A172 (cell line): ENCODE measurements around the gene OSTM1. TPM values are rescaled to one million over a fixed set of nuclear protein-coding genes. Genes with fewer than 3 reads are reported as not detected.

ENCODE experiments used
- DNase-seq: peaks from one replicate; pipeline ENCODE4 v3.0.0-alpha.2; 2015; ENCODE audit warnings: low spot score
- total RNA-seq: library from RNA; depleted of rRNA; stranded (reverse); fragments of >200 nt; shearing (Covaris generic); gene quantifications from 2 replicates; pipeline ENCODE4 v1.2.3, GENCODE V29; 2014; rRNA removed

OSTM1 gene, protein sequence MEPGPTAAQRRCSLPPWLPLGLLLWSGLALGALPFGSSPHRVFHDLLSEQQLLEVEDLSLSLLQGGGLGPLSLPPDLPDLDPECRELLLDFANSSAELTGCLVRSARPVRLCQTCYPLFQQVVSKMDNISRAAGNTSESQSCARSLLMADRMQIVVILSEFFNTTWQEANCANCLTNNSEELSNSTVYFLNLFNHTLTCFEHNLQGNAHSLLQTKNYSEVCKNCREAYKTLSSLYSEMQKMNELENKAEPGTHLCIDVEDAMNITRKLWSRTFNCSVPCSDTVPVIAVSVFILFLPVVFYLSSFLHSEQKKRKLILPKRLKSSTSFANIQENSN
- total RNA-seq, result 66.4 and 70.3 TPM in 2 replicates

DNA sequence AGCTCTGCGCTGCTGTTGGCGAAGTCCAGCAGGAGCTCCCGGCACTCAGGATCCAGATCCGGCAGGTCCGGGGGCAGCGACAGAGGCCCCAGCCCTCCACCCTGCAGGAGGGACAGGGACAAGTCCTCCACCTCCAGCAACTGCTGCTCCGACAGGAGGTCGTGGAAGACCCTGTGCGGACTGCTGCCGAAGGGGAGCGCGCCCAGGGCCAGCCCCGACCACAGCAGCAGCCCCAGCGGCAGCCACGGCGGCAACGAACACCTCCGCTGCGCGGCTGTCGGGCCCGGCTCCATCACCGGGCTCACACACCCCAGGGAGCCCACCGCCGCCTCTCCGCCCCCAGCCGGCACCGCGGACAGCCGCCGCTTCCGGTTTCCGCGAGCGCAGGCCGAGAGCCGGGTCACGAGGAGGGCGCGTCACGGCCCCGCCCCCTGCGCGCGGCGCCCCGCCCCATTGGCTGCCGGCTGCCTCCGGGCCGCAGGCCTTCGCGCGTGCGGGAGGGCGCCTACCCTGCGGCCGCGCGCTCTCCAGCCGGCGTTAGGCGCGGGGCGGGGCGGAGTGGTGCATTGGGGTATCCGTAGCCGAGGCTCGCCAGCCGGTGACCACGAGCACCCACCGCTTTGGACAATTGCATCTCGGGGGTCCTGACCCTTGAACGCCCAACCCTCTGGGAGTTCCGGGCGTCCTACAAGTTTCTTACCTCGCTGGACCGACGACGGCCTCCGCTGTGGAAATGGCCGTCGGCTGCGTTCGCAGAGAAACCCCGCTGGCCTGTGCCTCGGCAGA, at the start of gene OSTM1:
OSTM1 (minus strand) TSS at position 383 of the 786 bp plus-strand sequence; CDS start at position 293, 90 bp downstream.
- peak; percentile 62 for DNase-seq

DNA sequence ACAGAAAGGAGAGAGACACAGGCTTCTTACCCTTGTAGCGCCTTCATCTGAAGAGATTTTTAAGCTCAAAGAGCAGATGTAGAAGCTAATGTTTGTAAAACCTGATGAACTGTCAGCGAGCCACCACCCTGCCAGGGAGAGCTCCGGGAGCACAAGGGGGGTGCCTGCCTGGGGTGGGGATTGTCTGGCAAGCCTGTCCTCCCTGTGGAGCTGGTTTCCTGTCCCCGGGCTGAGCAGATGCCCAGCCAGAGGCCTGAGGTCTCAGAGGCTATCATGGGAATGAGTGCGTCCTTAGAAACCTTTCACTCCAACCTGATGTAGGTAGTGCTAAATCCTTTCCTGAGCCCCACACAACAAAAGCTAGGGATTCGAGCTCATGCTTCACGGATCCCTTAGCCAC, 49.4 kb upstream of the OSTM1 start:
- no peak for DNase-seq

DNA sequence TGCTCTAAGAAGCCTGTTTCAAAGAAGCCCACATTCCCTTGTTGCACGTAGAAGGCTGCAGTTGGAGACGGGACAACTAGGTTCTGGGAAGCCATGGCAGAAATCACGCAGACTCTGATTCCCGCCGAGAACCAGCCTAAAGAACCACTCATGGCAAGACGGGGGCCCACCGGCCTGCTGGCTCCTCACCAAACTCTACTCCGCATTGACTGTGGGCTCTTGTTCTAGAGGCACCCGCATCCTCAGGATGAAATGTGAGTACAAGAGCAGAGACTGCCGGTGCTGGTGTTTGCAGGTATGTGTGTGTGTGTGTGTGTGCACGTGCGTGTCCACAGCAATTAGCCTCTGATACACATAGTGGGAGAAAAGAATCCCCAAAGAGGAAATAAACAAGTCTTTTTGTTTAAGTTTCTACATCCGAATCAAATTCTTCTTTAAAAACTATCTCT, 49.0 kb upstream of the OSTM1 start:
- no peak for DNase-seq

DNA sequence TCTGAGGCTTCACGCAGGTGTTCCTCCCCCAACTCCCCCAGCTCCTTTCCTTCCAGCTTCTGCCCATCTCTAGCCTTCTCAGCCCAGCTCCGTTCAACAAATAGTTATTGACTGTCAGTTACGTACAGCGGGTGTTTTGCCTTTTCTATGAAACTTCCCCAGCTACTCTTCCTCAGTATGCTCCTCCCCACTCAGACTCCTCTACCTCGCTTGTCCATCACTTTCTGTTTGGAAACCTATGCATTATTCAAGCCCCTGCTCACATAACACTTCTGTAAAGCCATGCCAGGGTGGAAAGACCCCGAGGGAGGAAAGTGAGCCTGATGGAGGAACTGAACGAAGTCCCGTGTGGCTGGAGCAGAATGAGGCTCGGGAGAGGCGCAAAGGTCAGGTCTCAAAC, 47.1 kb upstream of the OSTM1 start:
- DNase-seq, result no peak

DNA sequence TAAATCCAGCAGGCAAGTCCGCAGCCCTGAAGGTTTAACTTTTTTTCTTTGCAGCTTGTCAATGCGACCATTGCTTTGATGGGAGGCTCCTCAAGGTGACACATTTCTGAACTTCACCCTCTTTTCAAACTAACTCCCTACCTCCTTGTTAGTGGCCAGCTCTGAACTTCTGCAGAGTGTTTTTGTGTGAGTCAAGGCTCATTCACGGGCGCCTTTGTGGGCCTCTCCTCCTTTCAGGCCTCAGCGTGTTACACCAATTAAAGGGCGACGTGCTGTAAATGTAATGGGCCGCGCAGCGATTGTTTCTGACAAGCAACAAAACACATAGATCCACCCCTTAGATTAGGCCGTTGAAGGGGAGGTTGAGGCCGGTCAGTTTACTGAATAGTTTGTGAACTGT, 45.8 kb upstream of the OSTM1 start:
- no peak for DNase-seq

DNA sequence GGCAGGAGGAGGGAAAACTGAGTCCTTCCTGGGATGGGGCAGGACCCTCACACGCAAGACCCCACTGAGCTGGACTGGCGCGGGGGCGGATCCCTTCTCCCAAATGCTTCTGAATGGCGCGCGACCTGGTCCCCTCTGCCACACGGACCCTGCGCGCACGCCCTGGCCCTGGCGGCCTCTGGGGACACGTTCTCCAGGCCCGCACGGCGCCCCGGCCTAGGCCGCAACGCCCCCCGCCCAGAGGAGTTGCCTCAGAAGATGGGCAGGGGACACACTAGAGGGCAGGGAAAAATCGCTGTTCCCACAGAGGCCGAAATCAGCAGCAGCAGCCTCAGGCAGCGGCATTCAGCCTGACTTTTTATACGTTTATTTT, 45.2 kb upstream of the OSTM1 start:
- no peak for DNase-seq

DNA sequence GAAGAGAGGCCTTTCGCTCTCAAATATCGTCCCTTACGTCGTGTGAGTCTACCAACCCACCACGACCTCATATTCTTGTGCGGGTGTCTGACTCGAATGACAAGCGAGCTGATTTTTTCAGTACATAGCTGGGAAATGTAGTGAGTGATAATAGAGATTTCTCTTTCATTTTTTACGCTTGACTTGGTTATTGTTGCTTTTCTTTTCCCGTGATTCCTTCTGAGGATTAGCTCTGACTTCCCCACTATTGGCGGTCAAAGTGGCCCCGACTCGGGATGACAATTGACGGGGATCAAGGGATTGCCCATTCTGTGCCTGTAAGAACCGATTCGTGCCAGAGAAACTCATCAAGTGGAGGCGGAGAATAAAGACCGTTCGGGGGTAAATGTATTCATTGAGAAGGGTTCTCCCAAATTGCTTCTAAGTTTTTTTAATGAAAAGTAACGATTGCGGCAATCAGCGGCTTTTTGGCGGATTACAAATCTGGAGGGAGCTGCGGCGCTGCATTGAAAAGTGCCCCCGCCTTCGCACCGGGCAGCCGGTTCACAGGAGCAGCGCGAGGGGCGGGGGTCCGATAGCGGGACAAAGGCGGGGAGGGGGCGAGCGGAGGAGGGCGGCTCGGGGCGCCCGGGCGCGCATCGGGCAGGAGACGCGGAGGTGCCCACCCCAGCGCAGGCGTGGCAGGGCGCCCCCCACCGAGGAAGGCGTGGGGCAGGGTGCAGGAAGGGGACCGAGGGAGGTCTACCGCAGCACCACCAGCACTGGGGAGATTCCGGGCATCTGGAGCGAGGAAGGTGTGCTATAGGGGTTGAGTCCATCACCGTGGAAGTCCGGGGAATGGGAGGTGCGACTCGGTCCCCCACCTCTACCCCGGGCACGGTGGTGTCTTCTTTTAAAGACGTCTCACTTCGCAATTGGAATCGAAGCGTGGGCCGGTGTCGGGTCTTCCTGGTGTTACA, 44.5 kb upstream of the OSTM1 start:
- no peak for DNase-seq

DNA sequence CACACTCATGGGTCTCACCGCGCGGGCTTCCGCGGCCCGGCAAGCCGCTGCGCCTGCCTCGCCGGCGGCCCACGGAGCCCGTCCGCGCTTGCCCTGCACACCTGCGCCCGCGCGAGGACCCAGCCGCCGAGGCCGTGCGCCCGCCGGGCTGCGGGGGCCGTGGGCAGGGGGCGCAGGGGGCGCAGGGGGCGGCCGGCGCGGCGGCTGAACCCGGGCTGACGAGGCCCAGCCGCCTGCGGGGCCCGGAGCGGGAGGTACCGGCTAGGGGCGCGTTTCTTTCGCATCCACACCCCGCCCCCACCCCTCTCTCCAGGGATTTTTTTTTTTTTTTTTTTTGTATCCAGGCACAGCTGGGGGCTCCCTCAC, 43.8 kb upstream of the OSTM1 start:
- DNase-seq, result no peak

DNA sequence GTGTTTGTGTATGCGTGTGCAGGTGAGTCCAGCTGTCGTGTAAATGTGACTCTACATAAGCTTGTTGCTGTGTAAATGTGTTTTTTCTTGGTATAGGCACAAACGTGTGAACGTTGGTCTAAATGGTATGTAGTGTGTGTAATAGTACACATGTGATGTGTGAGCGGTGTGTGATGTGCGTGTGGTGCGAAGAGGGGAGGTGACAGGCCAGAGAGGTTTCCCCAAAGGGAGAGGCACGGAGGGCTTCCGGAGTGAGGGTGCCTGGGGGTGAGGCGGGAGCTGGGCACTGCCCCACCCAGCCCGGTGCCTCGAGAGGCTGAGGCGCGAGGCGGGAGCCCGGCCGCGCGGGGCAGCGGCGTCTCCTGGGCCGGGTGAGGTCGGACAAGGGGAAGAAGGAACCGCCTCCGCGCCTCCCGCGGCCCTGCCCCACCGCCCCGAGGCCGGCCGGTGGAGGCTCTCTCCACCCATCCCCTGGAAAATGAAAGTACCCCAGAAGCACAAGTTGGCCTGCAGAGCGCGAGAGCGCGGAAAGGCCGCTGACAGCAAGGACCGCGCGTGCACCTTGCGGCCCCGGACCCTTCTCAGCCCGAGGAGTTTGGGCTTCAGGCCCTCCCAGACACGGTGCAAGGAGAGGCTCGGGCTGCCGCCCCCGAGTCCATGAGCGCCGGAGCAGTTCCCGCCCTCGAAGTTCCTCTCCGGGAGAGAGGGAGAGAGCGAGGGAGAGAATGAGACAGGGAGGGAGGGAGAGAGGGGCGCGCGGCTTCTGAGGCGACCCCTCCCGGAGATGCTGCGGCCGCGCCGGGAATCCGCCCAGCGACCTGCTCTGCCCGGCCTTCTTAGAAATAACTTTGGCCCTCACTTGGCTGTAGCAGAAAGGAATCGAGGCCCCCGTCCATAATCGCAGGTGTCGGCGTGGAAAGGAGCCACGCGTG, 43.2 kb upstream of the OSTM1 start:
- no peak for DNase-seq

DNA sequence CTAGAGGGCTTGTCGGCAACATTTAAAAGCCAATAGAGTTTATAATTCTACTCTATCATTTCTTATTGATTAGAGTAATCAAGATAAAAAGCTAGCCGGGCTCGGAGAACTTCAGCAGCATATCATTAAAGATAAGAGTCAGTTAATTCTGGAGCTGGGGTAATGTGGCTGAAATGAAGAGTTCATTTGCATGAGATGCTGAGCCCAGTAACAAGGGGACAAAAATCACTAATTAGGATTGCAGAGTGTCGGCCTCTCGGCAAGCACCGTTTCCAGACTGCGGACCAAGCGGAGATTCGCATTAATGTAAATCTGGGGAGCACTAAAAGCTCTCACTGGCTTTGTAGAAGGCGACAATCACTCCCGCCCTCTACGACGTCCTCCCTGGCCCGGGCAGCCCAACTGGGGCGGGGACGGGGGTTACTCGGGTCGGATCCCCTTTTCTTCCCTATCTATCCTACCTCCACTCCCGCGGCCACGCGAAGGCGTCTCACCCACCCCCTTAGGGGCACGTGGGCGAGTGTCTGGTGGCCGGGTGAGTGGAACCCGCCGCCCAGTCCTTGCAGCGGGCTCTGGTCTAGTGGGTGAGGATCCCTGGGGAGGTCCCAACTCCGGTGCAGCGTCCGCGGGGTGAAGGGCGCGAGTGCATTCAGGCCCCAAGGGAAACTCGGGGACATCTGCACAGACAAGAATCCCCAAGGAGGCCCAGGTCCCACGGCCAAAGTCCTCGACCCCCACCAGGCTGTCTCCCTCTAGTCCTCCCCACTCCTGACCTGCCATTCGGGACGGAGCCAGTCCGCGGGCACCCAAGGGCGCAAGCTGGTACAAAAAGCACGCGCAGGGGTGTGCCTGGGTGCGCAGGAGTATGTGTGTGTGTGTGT, 42.2 kb upstream of the OSTM1 start:
- DNase-seq, result no peak

DNA sequence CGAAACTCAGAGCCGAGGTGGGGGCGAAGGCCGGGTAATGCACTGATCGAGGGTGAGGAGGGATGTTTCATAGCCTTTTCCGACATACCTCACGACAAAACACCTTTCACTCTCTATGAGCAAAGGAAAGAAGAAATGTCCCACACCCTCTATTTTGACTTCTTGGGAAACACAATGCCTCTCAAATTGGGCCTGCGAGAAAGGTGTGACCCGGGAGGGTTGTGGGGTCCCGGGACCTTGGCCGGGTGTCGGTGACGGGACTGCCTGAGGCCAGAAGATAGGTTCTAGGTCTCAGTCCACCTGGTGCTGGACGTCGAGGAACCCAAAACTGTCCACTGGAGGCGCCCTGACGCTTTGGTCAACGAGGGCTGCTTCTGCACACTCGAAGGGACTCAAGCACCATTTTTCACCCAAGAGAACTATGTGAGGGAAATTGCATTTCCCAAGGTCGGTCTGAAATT, 41.1 kb upstream of the OSTM1 start:
- DNase-seq, result no peak

DNA sequence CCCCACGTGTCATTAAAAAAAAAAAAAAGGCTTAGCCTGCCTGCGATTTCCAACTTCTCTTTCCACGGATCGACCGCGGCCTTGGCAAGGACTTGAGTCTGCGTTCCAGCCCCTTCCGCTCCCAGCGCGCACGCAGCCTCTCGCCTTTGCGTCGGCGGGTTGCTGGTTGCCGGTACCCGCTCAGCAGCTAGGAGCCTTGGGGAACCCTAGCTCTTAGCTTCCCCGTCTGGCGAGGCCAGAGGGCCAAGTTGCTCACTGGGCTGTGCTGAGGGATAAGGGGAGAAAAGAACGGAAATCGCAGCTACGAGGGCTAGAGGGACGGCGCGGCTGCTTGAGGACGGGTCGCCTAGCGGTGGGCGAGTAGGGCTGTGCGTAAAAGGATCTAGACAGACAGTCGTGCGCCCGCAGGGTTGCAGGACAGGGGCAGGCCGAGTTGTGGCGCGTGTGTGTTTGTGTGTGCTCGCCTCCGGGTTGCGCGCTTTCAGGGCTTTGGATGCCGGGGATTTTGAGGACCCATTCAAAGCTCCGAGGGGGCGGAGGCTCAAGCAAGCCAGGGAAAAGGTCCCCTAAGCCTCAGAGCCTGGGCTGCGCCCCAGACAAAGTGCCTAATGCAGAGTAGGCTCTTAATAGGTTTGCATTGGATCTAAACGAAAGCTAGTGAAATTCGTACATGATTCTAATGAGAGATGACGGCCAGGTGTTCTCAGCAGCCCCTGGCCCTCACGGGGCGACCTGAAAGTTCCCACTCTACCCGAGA, 40.5 kb upstream of the OSTM1 start:
- DNase-seq, result no peak

DNA sequence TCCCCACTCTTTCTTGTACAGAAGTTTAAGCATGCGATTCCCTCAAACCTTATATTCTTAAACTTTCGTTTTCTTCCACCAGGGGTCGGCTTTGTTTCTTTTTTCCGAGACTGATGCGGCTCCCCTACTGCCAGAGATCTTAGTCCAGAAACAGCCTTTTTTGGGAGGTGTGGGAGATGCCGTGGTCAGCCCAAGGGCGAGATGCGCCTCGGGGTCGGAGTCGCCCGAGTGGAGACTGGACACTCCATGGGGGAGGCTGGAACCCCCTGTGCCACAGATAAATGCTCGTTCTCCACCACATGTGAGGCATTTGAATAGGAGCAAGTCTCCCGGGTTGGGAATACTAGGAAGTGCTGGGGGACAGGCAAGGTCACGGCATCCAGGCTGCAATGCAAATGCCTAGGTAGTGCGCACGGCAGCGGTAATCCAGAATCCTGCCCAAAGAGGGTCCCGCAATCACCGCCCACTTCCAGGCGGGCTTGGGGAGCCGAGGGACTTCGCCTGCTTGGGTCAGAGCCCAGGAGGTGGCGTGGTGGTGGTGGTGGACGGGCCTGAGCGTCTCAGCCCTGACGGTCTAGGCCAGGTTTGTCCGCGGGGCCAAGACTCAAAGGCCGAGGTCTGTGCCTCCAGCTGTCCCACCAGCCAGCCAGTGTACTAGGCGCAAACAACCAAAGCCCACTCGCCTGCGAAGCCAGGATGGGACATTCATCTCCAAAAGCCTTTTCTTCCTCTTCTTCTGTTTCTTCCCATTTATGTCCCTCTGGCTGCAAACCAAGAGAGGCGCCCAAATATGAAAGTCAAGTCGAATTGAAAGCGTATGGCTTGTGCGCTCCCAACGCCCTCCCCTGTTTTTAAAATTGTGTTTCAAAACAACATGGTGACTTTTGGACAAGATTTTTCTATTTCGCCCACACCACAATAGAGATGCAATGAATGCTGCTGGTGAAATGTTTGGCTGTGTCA, 39.3 kb upstream of the OSTM1 start:
- peak; percentile 39 for DNase-seq

DNA sequence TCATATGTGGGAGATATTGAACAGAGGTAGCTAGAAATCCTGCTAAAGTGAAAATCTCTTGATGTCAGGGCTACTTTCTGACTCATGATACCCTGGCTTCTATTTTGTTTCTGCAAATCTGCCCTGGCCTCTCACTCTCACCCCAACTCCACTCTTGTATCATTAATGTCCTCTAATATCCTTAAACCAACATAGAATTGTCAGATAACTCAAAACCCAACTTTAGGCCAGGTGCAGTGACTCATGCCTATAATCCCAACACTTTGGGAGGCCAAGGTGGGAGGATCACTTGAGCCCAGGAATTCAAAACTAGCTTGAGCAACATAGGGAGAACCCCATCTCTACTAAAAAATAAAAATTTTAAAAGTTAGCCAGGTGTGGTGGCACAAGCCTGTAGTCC, 33.8 kb upstream of the OSTM1 start:
- no peak for DNase-seq

DNA sequence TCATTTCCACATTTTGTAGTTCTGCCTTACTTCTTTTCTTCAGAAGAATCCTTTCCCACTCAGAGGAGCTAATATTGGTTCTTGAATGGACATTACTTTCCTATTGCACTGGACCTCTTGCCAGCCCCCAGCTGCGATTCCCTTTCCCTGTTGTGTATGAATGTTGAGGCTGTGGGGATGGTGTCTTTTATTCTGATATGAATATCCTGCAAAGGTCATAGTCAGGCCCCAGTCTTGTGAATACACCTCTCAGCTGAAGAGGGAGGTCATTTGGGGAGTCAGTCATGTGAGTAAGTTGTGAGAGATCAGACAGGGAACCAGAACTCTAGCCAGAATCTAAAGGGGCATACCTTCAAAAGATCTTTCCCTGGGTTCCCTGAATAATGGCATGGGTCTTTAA, 32.6 kb upstream of the OSTM1 start:
- DNase-seq, result no peak

DNA sequence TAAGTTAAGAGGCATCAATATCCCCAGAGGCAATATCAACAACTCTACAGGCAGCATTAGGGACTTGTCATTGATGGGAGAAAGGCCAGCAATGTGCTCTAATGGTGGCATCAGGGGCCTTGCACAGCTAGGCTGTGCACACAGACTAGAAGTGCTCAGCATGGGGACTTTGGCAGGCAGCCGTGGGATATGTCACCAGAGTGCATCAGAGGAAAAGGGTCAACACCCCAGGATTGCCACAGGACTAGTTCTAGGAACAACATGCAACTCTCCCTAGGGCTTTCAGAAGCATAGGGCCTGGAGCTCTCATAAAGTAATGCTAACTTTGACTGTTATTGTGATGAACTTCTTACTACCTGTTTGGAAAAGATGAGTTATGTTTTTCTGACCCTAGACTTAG, 32.2 kb upstream of the OSTM1 start:
- no peak for DNase-seq

DNA sequence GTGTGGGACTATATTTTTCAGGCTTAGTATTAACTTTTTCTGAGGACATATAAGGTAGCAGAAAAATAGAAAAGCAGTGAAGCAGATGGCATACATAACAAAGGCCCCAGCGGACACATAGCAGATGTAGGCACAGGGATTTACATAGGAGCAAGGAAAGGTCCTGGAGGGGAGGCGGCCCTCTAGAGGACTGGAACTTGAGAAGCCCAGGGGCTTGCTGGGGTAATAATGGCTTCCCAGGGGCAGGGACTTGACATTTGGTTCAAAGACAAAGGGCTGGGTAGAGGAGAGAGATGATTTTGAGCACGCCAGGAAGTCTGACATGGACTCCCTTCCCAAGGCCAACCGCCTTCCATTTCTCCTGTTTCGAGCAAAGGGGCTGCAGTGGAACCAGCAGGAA, 31.7 kb upstream of the OSTM1 start:
- DNase-seq, result no peak

DNA sequence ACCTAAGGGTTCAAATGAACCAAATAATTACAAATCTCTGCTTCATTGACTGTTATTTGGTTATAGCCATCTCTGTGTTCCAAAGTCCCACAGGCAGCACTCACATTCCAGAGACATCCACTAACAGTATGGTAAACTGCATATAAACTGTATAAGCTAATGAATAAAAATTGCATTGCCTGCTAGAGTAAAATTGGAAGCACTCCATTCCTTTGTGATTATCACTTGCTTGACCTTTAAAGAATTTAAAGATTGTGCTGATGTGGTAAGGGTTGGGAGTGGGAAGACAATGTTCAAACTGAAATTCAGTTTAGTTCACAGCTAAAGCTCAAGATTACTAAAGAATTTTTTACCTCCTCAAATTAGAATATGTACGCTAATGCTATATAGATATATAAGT, 31.0 kb upstream of the OSTM1 start:
- no peak for DNase-seq
